ENCODE data around the gene FSTL5.

The FSTL5 gene

GRCh38 chr4:161345741-161346140, 818.1 kb downstream of the FSTL5 start:
- no peak overlapping the region for H2AFZ ChIP-seq (ENCODE audit: low read length, unreplicated experiment)

GRCh38 chr4:161343569-161343950, 820.2 kb downstream of the FSTL5 start:
- H3K4me1 ChIP-seq (ENCODE audit: control insufficient read depth, insufficient read depth, low read length, unreplicated experiment) = no peaks in the 10 kb centered on the region
- H2AFZ ChIP-seq (ENCODE audit: low read length, unreplicated experiment) = no peak overlapping the region
- H3K36me3 ChIP-seq (ENCODE audit: insufficient read depth, low read length) = no peaks in the 10 kb centered on the region
- H3K4me3 ChIP-seq (ENCODE audit: low read depth, low read length) = no peak overlapping the region
- no peaks in the 10 kb centered on the region for H3K79me2 ChIP-seq (ENCODE audit: control insufficient read depth, insufficient read depth, low read length, unreplicated experiment)
- no peaks in the 10 kb centered on the region for H3K27me3 ChIP-seq (ENCODE audit: insufficient read depth, low read length)
- H3K27ac ChIP-seq (ENCODE audit: low read depth, low read length) = no peak overlapping the region

More at GRCh38 chr4:161345741-161346140, 818.1 kb downstream of the FSTL5 start:
- no peaks in the 10 kb centered on the region for H3K36me3 ChIP-seq (ENCODE audit: insufficient read depth, low read length)
- no peak overlapping the region for H3K27ac ChIP-seq (ENCODE audit: low read depth, low read length)
- H3K4me1 ChIP-seq (ENCODE audit: control insufficient read depth, insufficient read depth, low read length, unreplicated experiment) = no peaks in the 10 kb centered on the region
- no peaks in the 10 kb centered on the region for H3K79me2 ChIP-seq (ENCODE audit: control insufficient read depth, insufficient read depth, low read length, unreplicated experiment)
- H3K4me3 ChIP-seq (ENCODE audit: low read depth, low read length) = no peak overlapping the region
- no peaks in the 10 kb centered on the region for H3K27me3 ChIP-seq (ENCODE audit: insufficient read depth, low read length)

- Histone ChIP-seq H2AFZ (ENCODE audit: low read length, unreplicated experiment) (no peak overlapping the region), H3K27me3 (ENCODE audit: insufficient read depth, low read length) (no peaks in the 10 kb centered on the region), H3K4me1 (ENCODE audit: control insufficient read depth, insufficient read depth, low read length, unreplicated experiment) (no peaks in the 10 kb centered on the region), H3K4me3 (ENCODE audit: low read depth, low read length) (no peak overlapping the region), H3K36me3 (ENCODE audit: insufficient read depth, low read length) (no peaks in the 10 kb centered on the region), H3K27ac (ENCODE audit: low read depth, low read length) (no peak overlapping the region), H3K79me2 (ENCODE audit: control insufficient read depth, insufficient read depth, low read length, unreplicated experiment) (no peaks in the 10 kb centered on the region)
Observed at GRCh38 chr4:161342881-161343568, 820.8 kb downstream of the FSTL5 start.

- no peak overlapping the region for H2AFZ ChIP-seq (ENCODE audit: low read length, unreplicated experiment)
Observed at GRCh38 chr4:161336621-161337020, 827.2 kb downstream of the FSTL5 start.

GRCh38 chr4:161336016-161336530, 827.7 kb downstream of the FSTL5 start:
- no peak overlapping the region for H3K4me3 ChIP-seq (ENCODE audit: low read depth, low read length)
- no peak overlapping the region for H3K27ac ChIP-seq (ENCODE audit: low read depth, low read length)
- H3K79me2 ChIP-seq (ENCODE audit: control insufficient read depth, insufficient read depth, low read length, unreplicated experiment) = no peaks in the 10 kb centered on the region
- H3K4me1 ChIP-seq (ENCODE audit: control insufficient read depth, insufficient read depth, low read length, unreplicated experiment) = no peaks in the 10 kb centered on the region
- H3K27me3 ChIP-seq (ENCODE audit: insufficient read depth, low read length) = no peaks in the 10 kb centered on the region
- H3K36me3 ChIP-seq (ENCODE audit: insufficient read depth, low read length) = no peaks in the 10 kb centered on the region
- no peak overlapping the region for H2AFZ ChIP-seq (ENCODE audit: low read length, unreplicated experiment)

More at GRCh38 chr4:161336621-161337020, 827.2 kb downstream of the FSTL5 start:
- Histone ChIP-seq H3K79me2 (ENCODE audit: control insufficient read depth, insufficient read depth, low read length, unreplicated experiment) (no peaks in the 10 kb centered on the region), H3K27me3 (ENCODE audit: insufficient read depth, low read length) (no peaks in the 10 kb centered on the region), H3K27ac (ENCODE audit: low read depth, low read length) (no peak overlapping the region), H3K4me3 (ENCODE audit: low read depth, low read length) (no peak overlapping the region), H3K4me1 (ENCODE audit: control insufficient read depth, insufficient read depth, low read length, unreplicated experiment) (no peaks in the 10 kb centered on the region), H3K36me3 (ENCODE audit: insufficient read depth, low read length) (no peaks in the 10 kb centered on the region)

Data from ACC112 (cell line).